ENCODE results near the gene OR2A1.
"Not testable (repeated sequence)": the region's sequence is repeated elsewhere in the genome, so short reads cannot be mapped to it uniquely, and the experiment has no call there.

GRCh38 chr7:144355176-144355822 is 43.1 kb downstream of the OR2A1 start, which contains the start of gene ARHGEF5:
- not testable (repeated sequence) for TF ChIP-seq REST (IDR thresholded peaks at IDR 0.05; ENCODE audit: low read depth); NFIC (IDR thresholded peaks at IDR 0.05); TCF12 (IDR thresholded peaks at IDR 0.05; ENCODE audit: low read depth); EP300 (IDR thresholded peaks at IDR 0.05; ENCODE audit: borderline replicate concordance); TAF1 (IDR thresholded peaks at IDR 0.05; ENCODE audit: low read depth); RAD21 (IDR thresholded peaks at IDR 0.05; ENCODE audit: low read depth); EGR1 (IDR thresholded peaks at IDR 0.05); CEBPB (IDR thresholded peaks at IDR 0.05); USF1 (IDR thresholded peaks at IDR 0.05); YY1 (IDR thresholded peaks at IDR 0.05; ENCODE audit: low read depth); ZBTB7A (IDR thresholded peaks at IDR 0.05; ENCODE audit: low read depth); FOXM1 (IDR thresholded peaks at IDR 0.05; ENCODE audit: borderline replicate concordance, low read depth)
